ENCODE measurements around the gene MAMLD1.

MAMLD1 gene

GRCh38 chrX:150459196-150459595, 96.1 kb downstream of the MAMLD1 start:
- DNase-seq (ENCODE audit: low read depth in 3 of 3) = no peak

GRCh38 chrX:150460063-150460462, 96.9 kb downstream of the MAMLD1 start:
- no peak for DNase-seq (ENCODE audit: low read depth in 3 of 3)

- DNase-seq (ENCODE audit: low read depth in 3 of 3) = no peak
Measured at GRCh38 chrX:150460781-150461180, 97.7 kb downstream of the MAMLD1 start.

- no peak for DNase-seq (ENCODE audit: low read depth in 3 of 3)
Measured at GRCh38 chrX:150463566-150463965, 100.4 kb downstream of the MAMLD1 start.

- no peak for DNase-seq (ENCODE audit: low read depth in 3 of 3)
Measured at GRCh38 chrX:150464001-150464400, 100.9 kb downstream of the MAMLD1 start.

- no peak for DNase-seq (ENCODE audit: low read depth in 3 of 3)
Measured at GRCh38 chrX:150465326-150465725, 102.2 kb downstream of the MAMLD1 start.

GRCh38 chrX:150465881-150466775, 103.0 kb downstream of the MAMLD1 start:
- no peak for DNase-seq (ENCODE audit: low read depth in 3 of 3)

GRCh38 chrX:150472306-150472705, 109.2 kb downstream of the MAMLD1 start:
- no peak for DNase-seq (ENCODE audit: low read depth in 3 of 3)

GRCh38 chrX:150473371-150473770, 110.3 kb downstream of the MAMLD1 start:
- DNase-seq (ENCODE audit: low read depth in 3 of 3) = no peak

- no peak for DNase-seq (ENCODE audit: low read depth in 3 of 3)
Measured at GRCh38 chrX:150475461-150475860, 112.3 kb downstream of the MAMLD1 start.

GRCh38 chrX:150476164-150476699, 113.1 kb downstream of the MAMLD1 start:
- DNase-seq (ENCODE audit: low read depth in 3 of 3) = no peak

- DNase-seq (ENCODE audit: low read depth in 3 of 3) = no peak
Measured at GRCh38 chrX:150477371-150477770, 114.3 kb downstream of the MAMLD1 start.

GRCh38 chrX:150478496-150479492, 115.7 kb downstream of the MAMLD1 start:
- peak; percentile 1 to 15 (median 6) for DNase-seq (ENCODE audit: low read depth in 3 of 3)

GRCh38 chrX:150482537-150483206, 119.6 kb downstream of the MAMLD1 start:
- peak; percentile 15 to 50 (median 37) for DNase-seq (ENCODE audit: low read depth in 3 of 3)

- no peak for DNase-seq (ENCODE audit: low read depth in 3 of 3)
Measured at GRCh38 chrX:150483356-150483985, 120.4 kb downstream of the MAMLD1 start.

GRCh38 chrX:150486011-150486410, 122.9 kb downstream of the MAMLD1 start:
- peak; percentile 9 to 34 (median 13) for DNase-seq (ENCODE audit: low read depth in 3 of 3)

- DNase-seq (ENCODE audit: low read depth in 3 of 3) = no peak
Measured at GRCh38 chrX:150487369-150488094, 124.4 kb downstream of the MAMLD1 start.

- no peak for DNase-seq (ENCODE audit: low read depth in 3 of 3)
Measured at GRCh38 chrX:150489359-150490015, 126.4 kb downstream of the MAMLD1 start.

GRCh38 chrX:150495496-150495895, 132.4 kb downstream of the MAMLD1 start:
- DNase-seq (ENCODE audit: low read depth in 3 of 3) = no peak

GRCh38 chrX:150499240-150499639, 136.1 kb downstream of the MAMLD1 start:
- no peak for DNase-seq (ENCODE audit: low read depth in 3 of 3)
